ENCODE results near the gene LRR1. TPM values are rescaled to one million over a fixed set of nuclear protein-coding genes. Genes with fewer than 3 reads are reported as not detected.
A peak's percentile ranks its signal among the peaks of the same experiment; 100 is the strongest.

Gene LRR1, protein sequence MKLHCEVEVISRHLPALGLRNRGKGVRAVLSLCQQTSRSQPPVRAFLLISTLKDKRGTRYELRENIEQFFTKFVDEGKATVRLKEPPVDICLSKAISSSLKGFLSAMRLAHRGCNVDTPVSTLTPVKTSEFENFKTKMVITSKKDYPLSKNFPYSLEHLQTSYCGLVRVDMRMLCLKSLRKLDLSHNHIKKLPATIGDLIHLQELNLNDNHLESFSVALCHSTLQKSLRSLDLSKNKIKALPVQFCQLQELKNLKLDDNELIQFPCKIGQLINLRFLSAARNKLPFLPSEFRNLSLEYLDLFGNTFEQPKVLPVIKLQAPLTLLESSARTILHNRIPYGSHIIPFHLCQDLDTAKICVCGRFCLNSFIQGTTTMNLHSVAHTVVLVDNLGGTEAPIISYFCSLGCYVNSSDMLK
- 6.0 TPM for total RNA-seq
- long read RNA-seq, partial matches to known transcripts: 0 of 6 reads
- long read RNA-seq, other reads (novel, unspliced or antisense): 4 of 6 reads

DNA sequence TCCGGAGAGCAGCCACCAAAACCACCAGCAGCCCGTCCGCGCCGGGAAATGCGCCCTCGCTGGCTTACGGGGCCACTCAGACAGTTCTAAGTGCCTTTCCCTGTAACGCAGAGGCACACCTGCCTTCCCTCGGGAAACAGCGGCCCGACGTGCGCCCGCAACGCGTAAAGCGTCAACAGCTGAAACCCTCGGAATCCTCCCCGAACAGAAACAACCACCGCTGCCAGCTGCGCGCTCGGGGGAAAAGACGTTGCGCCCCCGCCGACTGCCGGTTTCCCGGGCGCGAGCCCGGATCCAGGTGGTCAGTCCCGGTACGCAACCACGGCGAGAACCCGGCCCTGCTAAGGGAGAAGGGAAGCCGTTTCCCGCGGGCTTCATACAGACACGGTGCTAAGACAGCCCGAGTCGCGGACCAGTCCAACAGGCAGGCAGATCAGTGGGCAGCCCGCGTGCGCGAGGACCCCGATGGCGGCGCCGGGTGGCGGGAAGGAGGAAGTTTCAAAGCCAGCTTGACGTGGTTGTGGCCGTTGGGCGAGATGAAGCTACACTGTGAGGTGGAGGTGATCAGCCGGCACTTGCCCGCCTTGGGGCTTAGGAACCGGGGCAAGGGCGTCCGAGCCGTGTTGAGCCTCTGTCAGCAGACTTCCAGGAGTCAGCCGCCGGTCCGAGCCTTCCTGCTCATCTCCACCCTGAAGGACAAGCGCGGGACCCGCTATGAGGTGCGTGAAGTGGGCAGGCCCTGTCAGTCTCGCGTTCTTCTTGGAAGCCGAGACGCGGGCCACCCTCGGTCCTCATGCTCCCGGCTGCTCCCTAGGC, at the start of gene LRR1:
Gene LRR1, plus strand, starts transcription at position 456 of the 816 bp plus-strand sequence. Its CDS starts 81 bp downstream, at position 537.
- Histone ChIP-seq H3K4me1 (peaks cover 26% of the 10 kb centered on the region), H3K27me3 (no peaks in the 10 kb centered on the region), H3K36me3 (no peaks in the 10 kb centered on the region), H3K27ac (peak within 1 kb of the TSS; percentile 98), H3K4me3 (peak within 1 kb of the TSS; percentile 90), H3K9me3 (no peaks in the 10 kb centered on the region)
- intact Hi-C loops (cut with DNase I): no loop called here
- ATAC-seq (peak; percentile 94), DNase-seq (peak; percentile 94)
- TF ChIP-seq, protein P1, sequence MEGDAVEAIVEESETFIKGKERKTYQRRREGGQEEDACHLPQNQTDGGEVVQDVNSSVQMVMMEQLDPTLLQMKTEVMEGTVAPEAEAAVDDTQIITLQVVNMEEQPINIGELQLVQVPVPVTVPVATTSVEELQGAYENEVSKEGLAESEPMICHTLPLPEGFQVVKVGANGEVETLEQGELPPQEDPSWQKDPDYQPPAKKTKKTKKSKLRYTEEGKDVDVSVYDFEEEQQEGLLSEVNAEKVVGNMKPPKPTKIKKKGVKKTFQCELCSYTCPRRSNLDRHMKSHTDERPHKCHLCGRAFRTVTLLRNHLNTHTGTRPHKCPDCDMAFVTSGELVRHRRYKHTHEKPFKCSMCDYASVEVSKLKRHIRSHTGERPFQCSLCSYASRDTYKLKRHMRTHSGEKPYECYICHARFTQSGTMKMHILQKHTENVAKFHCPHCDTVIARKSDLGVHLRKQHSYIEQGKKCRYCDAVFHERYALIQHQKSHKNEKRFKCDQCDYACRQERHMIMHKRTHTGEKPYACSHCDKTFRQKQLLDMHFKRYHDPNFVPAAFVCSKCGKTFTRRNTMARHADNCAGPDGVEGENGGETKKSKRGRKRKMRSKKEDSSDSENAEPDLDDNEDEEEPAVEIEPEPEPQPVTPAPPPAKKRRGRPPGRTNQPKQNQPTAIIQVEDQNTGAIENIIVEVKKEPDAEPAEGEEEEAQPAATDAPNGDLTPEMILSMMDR (IDR thresholded peaks at IDR 0.05): no peak

DNA sequence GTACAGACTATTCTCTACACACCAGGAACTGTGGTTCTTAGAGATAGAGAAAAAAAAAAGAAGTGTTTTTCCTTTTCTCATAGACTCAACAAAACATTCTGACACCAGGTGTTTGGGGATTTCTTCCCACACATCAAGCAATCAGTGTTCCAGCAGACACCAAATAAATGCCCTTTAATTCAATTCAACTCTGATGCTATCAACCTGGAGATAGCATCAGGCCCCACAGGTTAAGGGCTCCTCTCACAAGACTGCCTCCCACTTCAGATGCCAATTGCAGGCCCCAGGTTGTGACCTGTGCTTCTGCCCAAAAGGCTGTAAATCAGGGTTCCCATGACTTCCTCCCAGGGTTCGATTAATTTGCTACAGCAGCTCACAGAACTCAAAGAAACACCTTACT, 49.3 kb upstream of the LRR1 start:
- H3K36me3 ChIP-seq: no peaks in the 10 kb centered on the region
- no peak overlapping the region for H3K4me3 ChIP-seq
- no peaks in the 10 kb centered on the region for H3K4me1 ChIP-seq
- H3K27me3 ChIP-seq: no peaks in the 10 kb centered on the region
- intact Hi-C loops (cut with DNase I): no loop called here
- no peak for ATAC-seq
- TF ChIP-seq, protein P1 (IDR thresholded peaks at IDR 0.05): no peak
- no peak overlapping the region for H3K27ac ChIP-seq
- no peak for DNase-seq
- H3K9me3 ChIP-seq: no peaks in the 10 kb centered on the region

DNA sequence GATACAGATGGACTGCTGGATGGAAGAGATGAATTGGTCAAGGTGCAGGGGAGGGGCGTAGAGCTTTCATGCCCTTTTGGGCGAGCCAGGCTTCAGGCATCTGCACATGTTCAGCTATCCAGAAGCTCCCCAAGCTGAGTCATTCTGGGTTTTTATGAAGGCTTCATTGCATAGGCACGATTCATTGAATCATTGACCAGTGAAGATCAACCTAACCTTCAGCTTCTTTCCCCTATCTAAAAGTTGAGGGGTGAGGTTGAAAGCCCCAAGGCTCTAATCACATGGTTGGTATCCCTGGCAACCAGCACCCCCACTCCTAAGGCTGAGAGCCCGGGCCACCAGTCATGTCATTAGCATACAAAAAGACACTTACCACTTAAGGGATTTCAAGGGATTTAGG, 48.9 kb upstream of the LRR1 start:
- H3K27ac ChIP-seq: no peak overlapping the region
- H3K4me3 ChIP-seq: no peak overlapping the region
- TF ChIP-seq, protein P1 (IDR thresholded peaks at IDR 0.05): no peak
- H3K4me1 ChIP-seq: no peaks in the 10 kb centered on the region
- no peak for DNase-seq
- no peaks in the 10 kb centered on the region for H3K27me3 ChIP-seq
- no peak for ATAC-seq
- H3K36me3 ChIP-seq: no peaks in the 10 kb centered on the region
- intact Hi-C loops (cut with DNase I): loop anchor here (5.0 kb wide), 1 partner anchor 53 kb away; no protein-coding TSS in a partner anchor
- no peaks in the 10 kb centered on the region for H3K9me3 ChIP-seq

DNA sequence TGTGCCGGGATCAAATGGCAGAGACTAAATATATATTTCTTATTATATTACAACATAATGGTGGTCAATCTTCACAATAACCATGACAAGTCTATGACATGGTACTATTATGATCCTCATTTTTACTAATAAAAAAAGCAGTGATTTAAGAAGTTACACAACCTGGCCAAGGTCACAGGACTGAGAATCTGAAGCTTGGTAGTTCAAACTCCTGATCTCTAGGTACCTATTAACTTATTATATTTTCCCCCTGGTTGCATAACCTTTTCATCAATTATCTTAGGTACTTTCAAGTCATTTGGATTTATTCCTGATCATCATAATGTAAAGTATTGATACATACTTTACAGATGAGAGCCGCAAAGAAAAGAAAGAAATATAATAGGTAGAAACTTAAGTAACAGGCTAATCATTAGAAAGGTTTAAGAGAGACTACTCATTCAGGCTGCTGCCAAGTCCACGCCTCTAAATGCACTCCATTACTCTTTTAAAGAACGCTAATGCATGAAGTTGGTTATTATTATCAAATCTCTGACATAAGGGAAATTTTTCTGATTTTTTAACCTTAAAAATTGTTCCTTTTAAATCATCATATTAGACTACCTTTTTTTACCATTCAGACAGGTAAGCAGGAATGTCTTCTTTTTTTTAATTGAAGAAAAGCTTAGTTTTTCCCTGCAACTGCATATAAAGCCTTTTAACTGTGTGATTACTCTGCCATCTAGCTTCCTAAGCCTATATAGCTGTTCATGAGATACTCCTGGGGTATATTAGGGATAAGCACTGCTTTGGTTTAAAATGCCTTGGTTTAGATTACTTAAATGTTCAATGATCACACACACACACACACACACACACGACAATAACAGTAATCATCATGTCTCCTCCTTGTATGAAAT, 48.2 kb upstream of the LRR1 start:
- TF ChIP-seq, protein P1 (IDR thresholded peaks at IDR 0.05): no peak
- Histone ChIP-seq H3K27ac (no peak overlapping the region), H3K4me1 (no peaks in the 10 kb centered on the region), H3K4me3 (no peak overlapping the region), H3K9me3 (no peaks in the 10 kb centered on the region), H3K36me3 (no peaks in the 10 kb centered on the region), H3K27me3 (no peaks in the 10 kb centered on the region)
- ATAC-seq (no peak), DNase-seq (no peak)
- intact Hi-C loops (cut with DNase I): loop anchor here (5.0 kb wide), 1 partner anchor 53 kb away; no protein-coding TSS in a partner anchor

DNA sequence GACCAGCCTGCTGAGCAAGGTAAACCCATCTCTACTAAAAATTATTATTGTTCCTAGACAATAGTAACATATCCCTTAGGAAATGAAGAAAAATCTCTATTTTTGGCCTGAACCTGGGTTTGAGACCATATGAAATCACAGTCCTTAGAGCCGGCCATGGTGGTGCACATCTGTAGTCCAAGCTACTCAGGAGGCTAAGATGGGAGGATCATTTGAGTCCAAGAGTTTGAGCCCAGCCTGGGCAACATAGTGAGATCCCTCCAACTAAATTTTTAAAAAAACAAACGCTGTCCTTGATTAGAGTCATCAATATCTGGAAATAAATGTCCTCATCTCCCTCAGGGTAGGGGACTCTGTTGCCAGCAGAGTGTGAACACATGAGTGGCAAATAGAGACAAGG, 47.2 kb upstream of the LRR1 start:
- no peaks in the 10 kb centered on the region for H3K9me3 ChIP-seq
- DNase-seq (no peak), ATAC-seq (no peak)
- no peak overlapping the region for H3K4me3 ChIP-seq
- no peaks in the 10 kb centered on the region for H3K4me1 ChIP-seq
- TF ChIP-seq, protein P1 (IDR thresholded peaks at IDR 0.05): no peak
- intact Hi-C loops (cut with DNase I): loop anchor here (5.0 kb wide), 1 partner anchor 54 kb away; no protein-coding TSS in a partner anchor
- H3K27ac ChIP-seq: no peak overlapping the region
- no peaks in the 10 kb centered on the region for H3K36me3 ChIP-seq
- no peaks in the 10 kb centered on the region for H3K27me3 ChIP-seq

Data from upper lobe of right lung (tissue), 1 donor.